Gastrocnemius medialis (tissue), 4 donors: ENCODE measurements around the gene LAMA2. TPM values are rescaled to one million over a fixed set of nuclear protein-coding genes. Genes with fewer than 3 reads are reported as not detected.

ENCODE experiments used
- ATAC-seq, 2 donors: fragments of 150-250 bp; one replicate each; pipeline ENCODE4 v1.9.1; 2016
- DNase-seq, 2 donors: peaks; one replicate each; pipeline ENCODE4 v3.0.0-alpha.2; 2019
- H3K27ac ChIP-seq, 4 donors: fragments of 200-600 bp; sonication (generic); 1 replicate in 1 of 4; 2 replicates in 3 of 4; pipeline ENCODE4 v1.5.1; 2016 to 2018; ENCODE audit warnings: mild to moderate bottlenecking in 2 of 4, moderate library complexity in 1 of 4
- H3K27me3 ChIP-seq, 3 donors: fragments of 200-600 bp; sonication (generic) in 2 of 3; 1 replicate in 1 of 3; 2 replicates in 2 of 3; pipeline versions ENCODE4 v1.5.1 to v1.6.0; 2016 to 2019; ENCODE audit warnings: mild to moderate bottlenecking in 1 of 3, moderate library complexity in 1 of 3
- H3K36me3 ChIP-seq, 2 donors: fragments of 200-600 bp; sonication (generic) in 1 of 2; one replicate each; pipeline ENCODE4 v1.5.1; 2017 to 2018
- H3K4me1 ChIP-seq, 2 donors: fragments of 200-600 bp; sonication (generic) in 1 of 2; one replicate each; pipeline ENCODE4 v1.5.1; 2016 to 2017; ENCODE audit warnings: mild to moderate bottlenecking in 2 of 2
- H3K4me3 ChIP-seq, 4 donors: fragments of 200-600 bp; sonication (generic) in 3 of 4; 1 replicate in 1 of 4; 2 replicates in 3 of 4; pipeline ENCODE4 v1.5.1; 2016 to 2019; ENCODE audit warnings: mild to moderate bottlenecking in 2 of 4
- H3K9me3 ChIP-seq, 3 donors: fragments of 200-600 bp; sonication (generic) in 2 of 3; 1 replicate in 1 of 3; 2 replicates in 2 of 3; pipeline ENCODE4 v1.5.1; 2016 to 2019
- POLR2A ChIP-seq, 2 donors: fragments of 450-650 bp; IDR thresholded peaks; one replicate each; pipeline ENCODE4 v1.6.1; 2017; ENCODE audit warnings: antibody characterized with exemption in 2 of 2, mild to moderate bottlenecking in 2 of 2, moderate library complexity in 2 of 2
- in situ Hi-C, 4 donors: fragments of 200-750 bp; cut with MboI; loops; one replicate each; pipeline versions ENCODE4 v1.15.0 to v1.8.0; 2017; ENCODE audit warnings: low sequenced_read_pairs in 4 of 4
- intact Hi-C: fragments of 100-400 bp; cut with DNase I; formaldehyde crosslinking; loops from one replicate; pipeline ENCODE4 v1.15.1; 2023; ENCODE audit warnings: low total_unique reads
- total RNA-seq, 4 donors: library from RNA; depleted of rRNA; stranded (reverse); fragments of >200 nt; gene quantifications; one replicate each; pipeline versions ENCODE4 v1.1.0 to v1.2.3, GENCODE V29; 2016
- TF ChIP-seq, protein P1 (sequence below), 5 experiments: fragments of 450-650 bp in 3 of 5; fragments of 200-600 bp in 2 of 5; sonication (generic) in 2 of 5; IDR thresholded peaks in 4 of 5; conservative IDR thresholded peaks in 1 of 5; 1 replicate in 4 of 5; 2 replicates in 1 of 5; pipeline ENCODE4 v1.5.1; 2016 to 2019; ENCODE audit warnings: antibody characterized with exemption in 5 of 5, mild to moderate bottlenecking in 3 of 5, moderate library complexity in 3 of 5

Gene LAMA2
- total RNA-seq, 4 donors from 2014 or later: 52.9 to 113 (median 71.3) TPM

GRCh38 chr6:129351807-129352206, 468.9 kb downstream of the LAMA2 start:
- H3K4me1 ChIP-seq: peaks cover 0 to 8% of the 10 kb centered on the region in 2 donors
- no peak overlapping the region for H3K27ac ChIP-seq
- no peak for TF ChIP-seq POLR2A (IDR thresholded peaks at IDR 0.05)
- TF ChIP-seq, protein P1, sequence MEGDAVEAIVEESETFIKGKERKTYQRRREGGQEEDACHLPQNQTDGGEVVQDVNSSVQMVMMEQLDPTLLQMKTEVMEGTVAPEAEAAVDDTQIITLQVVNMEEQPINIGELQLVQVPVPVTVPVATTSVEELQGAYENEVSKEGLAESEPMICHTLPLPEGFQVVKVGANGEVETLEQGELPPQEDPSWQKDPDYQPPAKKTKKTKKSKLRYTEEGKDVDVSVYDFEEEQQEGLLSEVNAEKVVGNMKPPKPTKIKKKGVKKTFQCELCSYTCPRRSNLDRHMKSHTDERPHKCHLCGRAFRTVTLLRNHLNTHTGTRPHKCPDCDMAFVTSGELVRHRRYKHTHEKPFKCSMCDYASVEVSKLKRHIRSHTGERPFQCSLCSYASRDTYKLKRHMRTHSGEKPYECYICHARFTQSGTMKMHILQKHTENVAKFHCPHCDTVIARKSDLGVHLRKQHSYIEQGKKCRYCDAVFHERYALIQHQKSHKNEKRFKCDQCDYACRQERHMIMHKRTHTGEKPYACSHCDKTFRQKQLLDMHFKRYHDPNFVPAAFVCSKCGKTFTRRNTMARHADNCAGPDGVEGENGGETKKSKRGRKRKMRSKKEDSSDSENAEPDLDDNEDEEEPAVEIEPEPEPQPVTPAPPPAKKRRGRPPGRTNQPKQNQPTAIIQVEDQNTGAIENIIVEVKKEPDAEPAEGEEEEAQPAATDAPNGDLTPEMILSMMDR (IDR thresholded peaks at IDR 0.05 in 4 of 5, conservative IDR thresholded peaks at IDR 0.05 in 1 of 5): no peak
- intact Hi-C loops (no loop called here), in situ Hi-C loops (no loop called here)
- ATAC-seq: no peak
- no peak overlapping the region for H3K4me3 ChIP-seq
- no peak for DNase-seq
- H3K36me3 ChIP-seq: peaks cover 0 to 4% of the 10 kb centered on the region in 2 donors
- no peaks in the 10 kb centered on the region for H3K9me3 ChIP-seq
- no peaks in the 10 kb centered on the region for H3K27me3 ChIP-seq

GRCh38 chr6:129353067-129353466, 470.1 kb downstream of the LAMA2 start:
- peaks cover 0 to 8% of the 10 kb centered on the region in 2 donors for H3K4me1 ChIP-seq
- in situ Hi-C loops (no loop called here), intact Hi-C loops (no loop called here)
- H3K4me3 ChIP-seq: no peak overlapping the region
- H3K27me3 ChIP-seq: no peaks in the 10 kb centered on the region
- no peaks in the 10 kb centered on the region for H3K9me3 ChIP-seq
- DNase-seq (peak in 1 of 2 donors; percentile 20), ATAC-seq (peak; percentile 37 to 49)
- no peak overlapping the region for H3K27ac ChIP-seq
- peaks cover 0 to 4% of the 10 kb centered on the region in 2 donors for H3K36me3 ChIP-seq
- no peak for TF ChIP-seq POLR2A (IDR thresholded peaks at IDR 0.05)
- TF ChIP-seq, protein P1 (IDR thresholded peaks at IDR 0.05 in 4 of 5, conservative IDR thresholded peaks at IDR 0.05 in 1 of 5): no peak

GRCh38 chr6:129356129-129356528, 473.2 kb downstream of the LAMA2 start:
- no peak overlapping the region for H3K4me3 ChIP-seq
- in situ Hi-C loops (no loop called here), intact Hi-C loops (no loop called here)
- ATAC-seq: no peak
- H3K4me1 ChIP-seq: peaks cover 0 to 8% of the 10 kb centered on the region in 2 donors
- no peaks in the 10 kb centered on the region for H3K9me3 ChIP-seq
- no peak for DNase-seq
- TF ChIP-seq POLR2A (IDR thresholded peaks at IDR 0.05): no peak
- TF ChIP-seq, protein P1 (IDR thresholded peaks at IDR 0.05 in 4 of 5, conservative IDR thresholded peaks at IDR 0.05 in 1 of 5): no peak
- H3K27me3 ChIP-seq: no peaks in the 10 kb centered on the region
- H3K36me3 ChIP-seq: no peaks in the 10 kb centered on the region
- no peak overlapping the region for H3K27ac ChIP-seq

DNA sequence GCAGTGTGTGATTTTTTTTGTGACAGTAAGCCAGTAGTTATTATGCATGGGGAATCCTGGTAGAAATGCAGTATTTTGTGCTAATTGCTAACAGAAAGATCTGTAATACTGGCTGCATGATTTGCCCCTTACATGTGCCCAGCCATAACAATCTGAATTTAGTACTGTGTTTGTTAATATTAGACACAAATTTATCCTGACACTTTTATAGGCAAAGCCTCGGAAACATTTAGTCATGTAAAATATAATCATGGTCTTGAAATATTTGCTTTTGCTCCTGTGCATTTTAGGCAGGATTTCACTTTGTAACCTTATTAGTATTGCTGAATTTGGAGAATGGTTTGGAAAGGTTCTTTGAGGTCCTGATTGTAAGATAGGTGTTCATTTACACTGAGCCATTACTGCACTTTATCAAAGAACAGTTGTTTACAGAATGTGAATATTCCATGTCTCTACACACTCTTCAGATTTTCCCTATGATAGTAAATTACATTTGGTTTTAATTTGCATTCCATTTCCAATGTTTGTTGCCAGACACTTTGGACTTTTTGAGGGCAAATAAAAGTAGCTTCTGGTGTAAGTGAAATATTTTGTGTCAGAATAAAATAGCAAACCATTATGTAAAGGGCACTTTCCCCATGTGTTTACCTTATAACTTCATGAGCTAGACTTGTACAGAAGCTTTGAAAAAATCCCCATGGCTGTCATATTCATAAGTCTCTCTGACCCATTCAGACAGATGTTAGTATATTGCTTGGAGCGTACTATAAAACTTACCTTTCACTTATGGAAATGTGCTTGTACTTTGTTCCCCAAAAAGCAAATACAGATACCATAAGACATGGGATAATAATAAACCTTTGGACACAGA, 477.1 kb downstream of the LAMA2 start:
- TF ChIP-seq, protein P1 (IDR thresholded peaks at IDR 0.05 in 4 of 5, conservative IDR thresholded peaks at IDR 0.05 in 1 of 5): no peak
- intact Hi-C loops: no loop called here
- no peak overlapping the region for H3K4me3 ChIP-seq
- ATAC-seq: no peak
- no peaks in the 10 kb centered on the region for H3K36me3 ChIP-seq
- no peaks in the 10 kb centered on the region for H3K4me1 ChIP-seq
- in situ Hi-C loops: no loop called here
- H3K27ac ChIP-seq: no peak overlapping the region
- H3K27me3 ChIP-seq: no peaks in the 10 kb centered on the region
- no peak for DNase-seq
- no peaks in the 10 kb centered on the region for H3K9me3 ChIP-seq
